Stimulated activated CD8-positive, alpha-beta memory T cell treated with anti-CD3 and anti-CD28 coated beads, Interleukin-15, amount 100 ng/mL, for 4 hours (primary cell): ENCODE data around the gene DCAKD.

ENCODE experiments used
- DNase-seq, 2 donors: peaks; one replicate each; pipeline ENCODE4 v3.0.0-alpha.2; 2020; ENCODE audit warnings: low read depth in 2 of 2

DCAKD gene, protein sequence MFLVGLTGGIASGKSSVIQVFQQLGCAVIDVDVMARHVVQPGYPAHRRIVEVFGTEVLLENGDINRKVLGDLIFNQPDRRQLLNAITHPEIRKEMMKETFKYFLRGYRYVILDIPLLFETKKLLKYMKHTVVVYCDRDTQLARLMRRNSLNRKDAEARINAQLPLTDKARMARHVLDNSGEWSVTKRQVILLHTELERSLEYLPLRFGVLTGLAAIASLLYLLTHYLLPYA

DNA sequence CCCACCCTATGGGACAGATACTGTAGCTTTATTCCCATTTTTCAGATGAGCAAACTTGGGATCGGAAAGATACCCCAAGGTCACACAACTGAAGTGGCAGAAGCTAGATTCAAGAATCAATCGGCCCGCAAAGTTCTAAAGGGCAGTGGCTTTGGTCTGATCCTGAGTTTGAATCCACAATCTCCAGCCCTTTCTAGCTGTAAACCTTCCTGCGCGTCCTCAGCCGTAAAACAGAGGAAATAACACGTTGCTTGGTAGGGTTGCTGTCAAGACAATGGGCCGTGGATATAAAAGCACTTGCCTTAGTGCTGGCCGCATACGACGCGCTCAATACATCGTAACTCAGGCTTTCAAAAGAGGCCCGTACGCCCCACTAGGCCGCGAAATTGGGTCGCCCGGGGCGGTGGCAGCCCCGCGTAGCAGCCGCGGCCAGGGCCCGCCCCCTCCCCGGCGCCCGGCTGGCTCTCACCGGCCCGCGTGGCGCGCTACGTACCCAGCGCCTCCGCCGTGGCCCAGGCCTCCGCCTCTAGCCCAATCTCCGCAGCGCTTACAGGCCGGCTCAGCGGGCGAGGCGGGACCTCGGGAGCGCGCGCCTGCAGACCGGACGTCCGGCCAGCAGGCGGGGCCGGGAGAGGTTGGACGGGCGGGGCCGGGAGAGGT is at the start of gene DCAKD:
TSS of gene DCAKD (minus strand) at position 573 of the 660 bp plus-strand sequence. CDS start 16,747 bp downstream, outside the sequence.
- peak; percentile 74 to 81 for DNase-seq

DNA sequence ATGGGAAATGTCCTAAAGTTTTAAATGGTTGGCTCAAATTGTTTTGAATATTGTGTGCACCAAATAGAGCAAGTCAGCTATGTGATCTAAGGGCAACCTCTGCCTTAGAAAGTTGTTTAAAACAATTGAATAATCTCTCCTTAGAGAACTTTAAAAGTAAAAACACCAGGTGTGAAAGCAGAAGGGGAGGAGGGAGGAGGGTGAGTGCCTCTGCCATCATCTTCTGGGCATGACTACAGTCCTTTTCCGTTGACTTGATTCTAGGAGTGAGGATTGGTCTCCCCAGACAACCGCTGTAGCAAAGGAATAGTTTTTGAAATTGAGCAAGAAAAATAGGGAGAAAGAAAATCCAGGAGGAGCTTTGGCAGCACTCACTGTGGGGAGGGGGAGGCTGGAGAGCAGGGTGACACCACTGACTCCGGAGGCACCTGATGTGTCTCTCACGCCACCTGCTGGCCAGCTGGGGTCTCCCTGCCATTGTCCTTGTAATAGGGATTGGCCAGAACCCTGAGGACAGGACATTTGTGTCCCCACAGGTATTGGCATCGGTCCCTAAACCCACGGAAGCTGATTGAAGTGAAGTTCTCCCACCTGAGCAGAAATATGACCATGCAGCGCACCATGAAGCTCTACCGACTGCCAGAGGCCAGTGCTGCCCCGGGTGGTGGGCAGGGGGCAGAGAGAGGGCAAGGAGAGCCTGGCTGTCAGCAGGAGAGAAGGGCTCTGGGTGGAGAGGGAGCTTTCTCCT is 47.6 kb upstream of the DCAKD start:
- peak; percentile 21 to 42 for DNase-seq

DNA sequence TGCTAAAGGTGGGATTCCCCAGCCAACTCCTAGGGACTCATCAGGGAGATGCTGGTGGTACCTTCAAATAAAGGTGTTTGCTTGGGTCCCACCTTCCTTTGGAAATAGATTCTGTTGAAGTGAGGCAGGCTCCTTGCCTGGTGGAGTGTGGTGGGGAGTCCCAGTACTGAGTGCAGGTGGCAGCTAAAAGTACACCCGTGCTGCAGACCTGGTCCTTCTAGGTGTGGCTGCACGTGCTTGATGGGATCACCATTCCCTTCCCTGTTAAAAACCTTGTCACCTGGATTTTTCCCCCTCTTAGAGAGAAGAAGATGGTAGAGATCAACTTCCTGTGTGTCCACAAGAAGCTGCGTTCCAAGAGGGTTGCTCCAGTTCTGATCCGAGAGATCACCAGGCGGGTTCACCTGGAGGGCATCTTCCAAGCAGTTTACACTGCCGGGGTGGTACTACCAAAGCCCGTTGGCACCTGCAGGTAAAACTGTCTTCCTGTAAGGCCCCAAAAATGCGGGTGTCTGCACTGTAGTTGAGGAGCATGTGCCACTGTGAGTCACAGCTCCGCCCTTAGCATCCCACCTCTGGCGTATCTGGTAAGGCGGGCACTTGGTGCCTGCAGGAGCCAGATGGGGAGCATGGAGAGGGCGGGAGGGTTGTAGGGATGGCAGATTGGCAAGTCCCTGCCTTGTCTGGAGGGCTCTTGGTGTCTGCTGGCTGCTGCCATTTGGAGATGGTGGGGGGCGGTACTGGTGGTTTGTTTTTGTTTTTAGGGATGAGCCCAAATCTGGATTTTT is 46.8 kb upstream of the DCAKD start:
- DNase-seq: no peak

DNA sequence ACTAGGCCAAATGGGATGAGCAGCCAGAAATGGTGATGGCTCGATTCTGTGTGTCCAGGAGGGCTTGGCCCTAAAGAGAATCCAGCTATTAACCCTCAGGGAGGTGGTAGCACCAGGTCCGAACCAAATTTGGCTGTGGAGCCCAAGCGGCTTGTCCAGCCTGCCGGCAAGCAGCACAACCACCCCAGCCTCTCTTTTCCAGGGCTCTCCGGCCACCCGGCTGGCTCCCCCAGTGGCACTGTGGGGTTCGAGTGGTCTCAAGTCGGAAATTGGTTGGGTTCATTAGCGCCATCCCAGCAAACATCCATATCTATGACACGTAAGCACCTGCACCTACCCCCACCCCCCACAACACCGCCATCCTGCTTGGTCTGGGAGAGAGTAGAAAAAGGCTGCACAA is 45.5 kb upstream of the DCAKD start:
- no peak for DNase-seq

DNA sequence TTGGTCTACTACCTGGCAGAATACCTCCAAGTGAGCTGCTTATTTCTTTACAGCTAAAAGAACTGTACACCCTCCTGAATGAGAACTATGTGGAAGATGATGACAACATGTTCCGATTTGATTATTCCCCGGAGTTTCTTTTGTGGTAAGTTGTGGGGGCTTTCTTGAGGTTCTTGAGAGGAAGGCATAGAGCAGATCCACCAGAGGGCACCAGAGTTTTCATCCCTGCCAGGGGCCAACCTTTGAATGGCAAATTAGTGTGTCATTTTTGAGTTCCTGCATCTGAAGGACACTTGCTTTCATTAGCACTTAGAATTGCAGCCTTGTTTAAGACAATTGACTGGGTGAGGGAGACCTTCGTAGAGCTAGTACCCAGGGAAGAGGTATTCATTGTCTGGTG is 44.7 kb upstream of the DCAKD start:
- DNase-seq: no peak

DNA sequence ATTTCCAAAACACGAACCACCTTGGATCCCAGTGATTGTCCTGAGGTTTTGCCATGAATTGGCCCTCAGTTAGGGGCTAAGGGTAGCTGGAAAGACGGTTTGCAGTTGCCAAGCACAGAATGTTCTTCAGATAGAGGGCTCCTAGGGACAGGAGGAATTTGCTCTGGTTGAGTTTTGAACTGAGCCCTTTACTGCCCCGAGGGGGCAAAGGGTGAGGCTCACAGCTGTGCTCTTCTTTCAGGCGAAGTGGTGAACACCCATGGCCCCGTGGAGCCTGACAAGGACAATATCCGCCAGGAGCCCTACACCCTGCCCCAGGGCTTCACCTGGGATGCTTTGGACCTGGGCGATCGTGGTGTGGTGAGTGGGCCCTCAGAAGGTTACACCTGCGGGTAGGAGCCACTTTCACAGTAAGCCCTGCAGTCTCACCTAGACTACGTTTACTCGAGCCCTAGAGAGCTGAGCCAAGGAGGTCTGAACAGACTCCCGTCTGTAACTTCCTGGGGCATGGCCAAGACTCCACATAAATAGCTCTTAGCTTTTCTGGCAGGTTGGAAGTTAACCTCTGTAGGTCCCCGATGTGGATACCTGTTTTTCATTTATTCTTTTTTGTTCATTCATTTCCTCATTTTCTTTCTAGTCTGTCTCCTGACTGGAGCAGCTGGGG is 42.1 kb upstream of the DCAKD start:
- DNase-seq: no peak

DNA sequence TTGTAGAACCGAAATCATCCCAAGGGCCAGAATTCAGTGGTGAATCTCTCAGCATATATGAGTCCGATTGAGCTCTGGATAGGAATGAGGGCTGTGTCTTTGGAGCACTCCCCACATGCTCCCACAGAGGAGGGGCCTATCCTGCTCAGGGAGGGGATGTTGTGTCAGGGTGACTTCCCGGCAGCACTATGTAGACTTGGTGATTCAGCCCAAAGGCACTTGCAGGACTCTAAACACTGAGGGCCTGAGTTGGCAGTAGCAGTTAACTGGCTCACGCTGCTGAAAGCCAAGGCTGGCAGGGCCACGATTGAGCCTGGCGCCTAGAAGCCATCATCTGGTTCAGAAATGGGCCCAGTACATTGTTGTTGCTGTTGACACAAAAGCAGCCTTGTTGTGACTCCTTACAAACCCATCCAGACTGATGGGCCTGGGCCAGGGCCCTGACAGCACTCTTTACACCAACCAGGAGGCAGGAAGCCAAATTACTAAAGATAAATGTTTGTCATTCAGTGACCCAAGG is 41.5 kb upstream of the DCAKD start:
- DNase-seq: no peak

DNA sequence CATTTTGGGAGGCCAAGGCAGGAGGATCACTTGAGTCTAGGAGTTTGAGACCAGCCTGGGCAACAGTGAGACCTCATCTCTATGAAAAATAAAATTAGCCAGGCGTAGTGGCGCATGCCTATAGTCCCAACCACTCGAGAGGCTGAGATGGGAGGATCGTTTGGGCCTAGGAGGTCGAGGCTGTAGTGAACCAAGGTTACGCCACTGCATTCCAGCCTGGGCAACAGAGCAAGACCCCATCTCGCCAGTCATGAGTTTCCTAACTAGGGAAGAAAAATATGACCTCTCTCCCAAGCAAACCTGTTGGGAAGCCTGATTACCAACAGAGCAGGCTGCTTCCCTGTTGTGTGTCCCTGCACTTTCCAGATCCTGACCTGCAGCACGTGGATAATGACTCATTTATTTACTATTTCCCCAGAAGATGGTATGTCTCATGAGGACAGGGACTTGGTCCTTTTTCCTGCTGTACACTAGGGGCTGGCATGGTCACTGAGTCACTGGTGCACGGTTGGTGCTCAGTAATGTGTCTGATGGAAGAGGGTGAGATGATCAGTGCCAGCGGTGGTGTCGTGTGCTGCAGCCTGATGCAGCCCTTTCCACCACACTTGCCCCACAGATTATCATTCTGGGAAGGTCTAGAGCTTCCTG is 40.5 kb upstream of the DCAKD start:
- DNase-seq: no peak

DNA sequence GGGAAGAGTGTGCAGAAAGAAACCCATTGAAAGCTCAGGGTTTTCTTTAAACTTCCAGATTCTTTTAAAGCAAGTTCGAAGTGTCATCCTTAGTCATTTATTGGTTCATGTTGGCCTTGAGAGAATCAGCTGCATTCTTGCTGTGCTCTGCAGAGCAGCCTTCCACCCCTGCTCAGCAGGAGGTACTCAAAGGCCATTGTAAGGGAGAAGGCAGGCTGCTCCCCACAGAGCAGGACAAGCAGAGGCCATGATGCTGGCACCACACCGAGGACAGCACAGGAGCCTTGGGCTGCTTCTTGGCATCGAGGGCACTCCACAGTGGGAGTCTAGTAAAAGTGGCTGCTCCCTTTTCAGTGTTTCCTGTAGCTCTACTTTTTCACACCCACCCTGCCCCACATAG is 39.3 kb upstream of the DCAKD start:
- no peak for DNase-seq

DNA sequence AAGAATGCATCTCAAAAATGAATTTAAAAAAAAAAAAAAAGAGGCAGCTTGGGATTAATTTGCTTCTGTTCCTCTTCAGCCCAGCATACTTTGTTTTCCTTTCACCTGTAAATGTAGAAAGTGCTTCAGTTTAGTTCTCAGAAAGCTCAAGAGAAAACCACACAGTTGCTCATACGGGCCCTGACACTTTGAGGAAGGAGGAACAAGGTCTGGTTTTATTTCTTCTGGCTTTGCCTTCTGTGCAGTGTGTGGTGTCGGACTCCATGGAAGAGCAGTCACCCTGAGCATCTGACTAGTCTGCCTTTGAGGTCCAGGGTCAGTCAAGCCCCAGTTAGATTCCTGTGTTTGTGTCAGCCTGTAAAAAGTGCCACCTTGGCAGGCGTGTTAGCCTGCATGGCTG is 37.3 kb upstream of the DCAKD start:
- DNase-seq: no peak

DNA sequence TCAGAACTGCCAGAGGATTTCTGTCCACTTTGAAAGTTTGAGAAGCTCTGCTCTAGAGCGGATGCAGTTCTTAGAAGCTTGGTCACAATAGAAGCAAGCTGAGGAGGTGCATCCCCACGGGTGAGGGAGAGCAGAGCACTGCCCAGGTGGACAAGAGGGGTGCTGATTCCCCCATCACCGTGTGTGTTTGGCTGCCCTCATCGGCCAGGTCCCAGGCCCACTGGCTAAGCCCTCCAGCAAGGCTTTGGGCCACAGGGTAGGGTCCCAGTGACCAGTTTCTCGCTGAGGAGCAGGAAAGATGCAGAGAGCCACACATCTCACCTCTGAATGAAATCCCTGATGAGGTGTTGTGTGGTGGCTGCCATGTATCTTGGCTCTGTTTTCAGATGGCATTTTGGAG is 36.5 kb upstream of the DCAKD start:
- DNase-seq: no peak

DNA sequence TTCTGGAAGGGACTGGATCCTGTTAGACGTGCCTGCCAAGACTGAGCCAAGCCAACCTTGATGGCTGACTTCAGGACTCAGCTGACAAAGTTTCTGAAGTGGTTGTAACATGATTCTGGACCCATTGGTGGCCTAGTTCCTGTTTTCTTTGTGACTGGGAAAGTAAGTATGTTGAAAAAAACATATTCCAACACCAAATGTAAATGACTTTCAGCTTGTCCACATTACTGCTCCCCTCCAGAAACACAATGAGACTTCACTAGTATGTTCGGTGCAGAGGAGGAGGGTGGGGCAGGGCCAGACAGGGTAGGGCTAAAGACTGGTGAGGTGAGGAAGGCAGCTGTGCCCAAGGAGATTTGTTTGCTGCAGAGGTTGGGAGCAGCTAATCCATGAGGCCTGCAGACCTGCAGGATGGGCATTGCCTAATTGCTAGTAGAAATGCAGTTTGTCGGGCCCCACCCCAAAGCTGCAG is 36.1 kb upstream of the DCAKD start:
- DNase-seq: no peak

DNA sequence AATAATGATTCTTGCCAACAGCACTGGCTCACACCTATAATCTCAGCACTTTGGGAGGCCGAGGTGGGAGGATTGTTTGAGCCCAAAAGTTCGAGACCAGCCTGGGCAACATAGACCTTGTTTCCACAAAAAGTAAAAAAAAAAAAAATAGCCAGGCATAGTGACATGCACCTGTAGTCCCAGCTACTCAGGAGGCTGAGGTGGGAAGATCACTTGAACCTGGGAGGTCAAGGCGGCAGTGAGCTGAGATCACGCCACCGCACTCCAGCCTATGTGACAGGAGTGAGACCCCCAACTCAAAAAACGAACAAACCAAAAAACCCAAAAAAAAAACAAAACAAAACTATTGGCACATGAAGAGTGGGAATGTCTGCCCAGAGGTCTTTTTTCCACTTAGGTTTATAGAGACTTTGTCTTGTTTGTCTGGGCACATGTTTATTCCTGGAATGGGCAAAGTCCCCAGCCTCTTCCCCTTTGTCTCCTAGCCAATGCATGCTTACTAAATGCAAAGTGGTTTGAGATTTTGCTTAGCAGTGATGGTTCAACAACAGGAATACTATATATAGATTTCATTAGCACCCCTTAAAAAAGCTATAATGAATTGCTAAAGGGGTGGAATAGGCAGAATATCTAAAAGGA is 35.6 kb upstream of the DCAKD start:
- DNase-seq: no peak

DNA sequence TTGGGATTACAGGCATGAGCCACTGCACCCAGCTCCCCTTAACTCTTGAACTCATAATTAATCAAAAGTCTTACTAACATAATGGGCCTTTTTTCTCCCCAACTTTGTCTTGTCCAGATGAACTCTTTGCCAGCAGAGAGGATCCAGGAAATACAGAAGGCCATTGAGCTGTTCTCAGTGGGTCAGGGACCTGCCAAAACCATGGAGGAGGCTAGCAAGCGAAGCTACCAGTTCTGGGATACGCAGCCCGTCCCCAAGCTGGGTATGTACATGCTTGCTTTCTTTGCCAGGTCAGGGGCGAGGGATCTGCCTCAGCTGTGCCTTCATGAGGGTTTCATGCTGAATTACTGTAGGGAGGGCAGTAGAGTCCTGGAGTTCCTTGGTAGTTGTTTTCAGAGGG is 35.0 kb upstream of the DCAKD start:
- no peak for DNase-seq

DNA sequence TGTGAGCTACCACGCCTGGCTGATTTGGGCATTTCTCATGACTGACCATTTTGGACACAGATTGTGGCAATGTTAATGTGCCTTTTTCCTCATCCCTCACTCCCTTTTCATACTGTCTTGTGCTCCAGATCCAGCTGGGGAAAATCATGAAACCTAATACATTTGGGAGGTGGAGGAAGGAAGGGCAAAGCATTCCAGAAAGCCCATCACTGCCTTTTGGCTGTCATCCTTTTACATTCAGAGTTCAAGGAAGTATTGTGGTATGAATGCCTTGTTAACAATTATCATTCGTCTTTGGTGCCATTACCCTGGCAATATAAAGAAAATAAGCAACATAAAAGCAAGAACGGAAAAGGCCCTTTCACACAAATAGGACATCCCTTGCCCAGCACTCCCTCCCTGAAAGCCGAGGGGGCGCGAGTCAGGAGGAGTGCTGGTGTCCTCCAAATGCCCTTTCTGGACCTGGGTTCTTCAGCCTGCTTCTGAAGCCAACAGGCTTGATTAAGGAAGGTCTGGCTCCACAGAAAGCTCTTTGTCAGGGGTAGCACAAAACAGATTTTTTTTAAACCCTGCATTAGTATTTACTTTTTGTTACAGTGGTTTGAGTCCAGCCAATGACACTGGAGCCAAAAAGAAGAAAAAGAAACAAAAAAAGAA is 29.7 kb upstream of the DCAKD start:
- DNase-seq: no peak

DNA sequence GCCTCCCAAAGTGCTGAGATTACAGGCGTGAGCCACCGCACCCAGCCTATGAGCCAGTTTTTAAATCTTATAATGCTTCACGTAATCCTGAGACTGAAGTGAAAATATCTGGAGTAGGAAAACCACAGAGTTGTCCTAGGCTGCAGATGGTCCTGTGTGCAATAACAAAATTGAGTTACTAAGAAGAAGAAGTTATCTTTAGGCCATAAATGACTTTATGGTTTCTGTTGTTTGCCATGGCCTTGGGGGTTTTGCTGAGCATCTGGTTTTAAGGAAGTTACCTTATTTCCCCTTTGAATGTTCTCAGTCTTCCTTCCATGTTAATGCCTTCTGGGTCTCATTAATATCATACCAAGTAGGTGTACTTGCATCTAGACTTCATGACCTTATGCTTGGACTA is 26.2 kb upstream of the DCAKD start:
- DNase-seq: no peak

DNA sequence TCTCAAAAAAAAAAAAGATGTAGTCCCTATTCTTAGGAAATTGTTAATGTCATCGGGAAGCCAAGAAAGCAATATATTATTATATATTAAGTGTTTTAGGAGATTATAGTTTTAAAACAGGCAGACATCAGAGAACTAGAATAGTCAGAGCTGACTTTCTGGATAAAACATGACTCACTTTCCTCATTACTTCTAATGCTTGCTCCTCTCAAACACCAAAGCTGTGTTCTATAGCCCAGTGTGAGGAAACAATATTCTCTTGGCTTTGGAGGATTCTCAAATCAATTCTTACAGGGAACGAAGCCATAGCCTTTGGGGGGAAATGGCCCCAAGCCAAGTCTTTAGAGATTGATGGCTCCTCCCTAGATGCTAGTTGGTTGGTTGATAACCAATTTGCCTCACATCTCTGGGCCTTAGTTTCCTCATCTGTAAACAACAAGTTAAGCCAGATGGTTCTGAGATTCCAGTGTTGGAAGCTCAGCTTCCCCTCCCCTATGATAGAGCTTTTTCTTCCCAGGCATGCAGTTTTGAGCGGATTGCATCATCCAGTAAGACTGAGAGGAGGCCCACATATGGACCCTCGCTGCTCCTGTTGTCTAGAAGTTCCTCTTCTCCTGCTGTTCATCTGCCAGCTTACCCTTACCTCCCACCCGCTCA is 22.1 kb upstream of the DCAKD start:
- no peak for DNase-seq

DNA sequence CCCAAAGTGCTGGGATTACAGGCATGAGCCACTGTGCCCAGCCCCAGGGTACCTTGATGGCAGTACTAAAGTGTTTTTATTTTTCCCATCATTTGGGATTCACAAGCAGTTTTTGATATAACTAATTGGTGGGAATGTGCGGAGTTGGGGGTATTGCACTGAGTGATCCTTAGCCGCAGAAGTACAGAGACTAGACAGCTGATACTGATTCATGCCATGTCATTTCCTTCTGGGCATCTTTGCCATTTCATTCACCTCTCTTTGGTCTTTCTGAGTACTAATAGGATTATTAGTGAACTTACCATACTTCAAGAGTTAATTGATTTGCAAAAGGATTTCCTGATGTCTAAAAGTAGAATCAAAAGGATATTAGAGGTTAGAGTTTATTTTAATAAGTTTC is 19.4 kb upstream of the DCAKD start:
- DNase-seq: no peak

DNA sequence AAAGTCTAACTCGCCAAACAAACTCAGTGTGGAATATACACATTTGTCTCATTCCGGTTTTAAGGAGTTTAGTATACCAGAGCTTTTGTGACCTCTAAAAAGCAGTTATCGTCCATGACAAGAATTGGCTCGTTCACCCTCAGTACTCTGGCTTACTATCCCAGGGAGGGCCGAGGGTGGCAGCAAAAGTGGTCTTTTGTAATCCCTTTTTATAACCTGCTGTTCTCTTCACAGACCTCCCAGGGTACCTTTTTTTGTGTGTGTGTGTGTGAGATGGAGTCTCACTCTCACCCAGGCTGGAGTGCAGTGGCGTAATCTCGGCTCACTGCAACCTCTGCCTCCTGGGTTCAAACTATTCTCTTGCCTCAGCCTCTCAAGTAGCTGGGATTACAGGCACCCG is 18.6 kb upstream of the DCAKD start:
- no peak for DNase-seq
